Peyer's patch (tissue), 4 donors: ENCODE measurements around the gene ACSM6.

Source experiments
- POLR2A ChIP-seq, 2 donors: fragments of 450-650 bp; IDR thresholded peaks; one replicate each; pipeline ENCODE4 v1.5.1; 2017; ENCODE audit warnings: antibody characterized with exemption in 2 of 2, mild to moderate bottlenecking in 2 of 2, moderate library complexity in 2 of 2
- TF ChIP-seq, protein P1 (sequence below), 6 experiments: fragments of 450-650 bp in 4 of 6; fragments of 200-600 bp in 2 of 6; sonication (generic) in 1 of 6; IDR thresholded peaks; one replicate each; pipeline ENCODE4 v1.5.1; 2017 to 2019; ENCODE audit warnings: antibody characterized with exemption in 6 of 6, mild to moderate bottlenecking in 3 of 6, moderate library complexity in 1 of 6

DNA sequence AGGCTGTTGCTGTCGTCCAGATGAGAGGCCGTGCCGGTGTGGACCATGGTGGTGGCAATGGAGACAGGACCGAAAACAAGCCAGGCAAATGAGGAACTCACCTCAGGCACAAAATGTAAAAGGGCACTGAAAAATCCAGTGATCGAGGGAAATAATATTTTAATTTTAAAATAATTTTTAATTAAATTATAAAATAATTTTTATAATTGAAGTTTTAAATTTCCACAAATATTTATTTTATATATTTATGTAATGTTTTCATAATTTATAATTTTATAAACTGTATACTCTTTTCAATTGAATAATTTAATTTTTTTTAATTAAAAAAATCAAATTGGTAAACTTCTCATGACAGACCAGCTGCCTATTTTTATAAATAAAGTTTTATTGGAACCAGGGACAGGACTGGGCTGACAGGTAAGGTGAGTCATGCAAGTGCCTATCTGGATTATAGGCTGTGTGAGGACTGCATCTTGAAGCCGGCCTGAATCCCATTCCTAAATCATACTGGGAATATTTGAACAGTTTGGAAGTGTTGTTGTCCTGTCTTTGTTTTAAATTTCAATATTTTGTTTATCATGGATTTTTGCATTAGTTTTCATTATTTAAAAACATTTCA, 15.6 kb downstream of the ACSM6 start:
- no peak for TF ChIP-seq POLR2A (IDR thresholded peaks at IDR 0.05)
- TF ChIP-seq, protein P1, sequence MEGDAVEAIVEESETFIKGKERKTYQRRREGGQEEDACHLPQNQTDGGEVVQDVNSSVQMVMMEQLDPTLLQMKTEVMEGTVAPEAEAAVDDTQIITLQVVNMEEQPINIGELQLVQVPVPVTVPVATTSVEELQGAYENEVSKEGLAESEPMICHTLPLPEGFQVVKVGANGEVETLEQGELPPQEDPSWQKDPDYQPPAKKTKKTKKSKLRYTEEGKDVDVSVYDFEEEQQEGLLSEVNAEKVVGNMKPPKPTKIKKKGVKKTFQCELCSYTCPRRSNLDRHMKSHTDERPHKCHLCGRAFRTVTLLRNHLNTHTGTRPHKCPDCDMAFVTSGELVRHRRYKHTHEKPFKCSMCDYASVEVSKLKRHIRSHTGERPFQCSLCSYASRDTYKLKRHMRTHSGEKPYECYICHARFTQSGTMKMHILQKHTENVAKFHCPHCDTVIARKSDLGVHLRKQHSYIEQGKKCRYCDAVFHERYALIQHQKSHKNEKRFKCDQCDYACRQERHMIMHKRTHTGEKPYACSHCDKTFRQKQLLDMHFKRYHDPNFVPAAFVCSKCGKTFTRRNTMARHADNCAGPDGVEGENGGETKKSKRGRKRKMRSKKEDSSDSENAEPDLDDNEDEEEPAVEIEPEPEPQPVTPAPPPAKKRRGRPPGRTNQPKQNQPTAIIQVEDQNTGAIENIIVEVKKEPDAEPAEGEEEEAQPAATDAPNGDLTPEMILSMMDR (IDR thresholded peaks at IDR 0.05), result no peak
